Ecto neural progenitor cell (in vitro differentiated cells): ENCODE measurements around the gene TCP11L2.
A peak's percentile ranks its signal among the peaks of the same experiment; 100 is the strongest.
"Not testable (repeated sequence)": the region's sequence is repeated elsewhere in the genome, so short reads cannot be mapped to it uniquely, and the experiment has no call there.

ENCODE experiments used
- DNase-seq: peaks from one replicate; pipeline ENCODE4 v3.0.0-alpha.2; 2018; ENCODE audit warnings: low spot score

TCP11L2 gene

GRCh38 chr12:106284358-106285105 lies 18.0 kb upstream of the TCP11L2 start:
- DNase-seq = no peak

GRCh38 chr12:106285982-106286381 lies 16.6 kb upstream of the TCP11L2 start:
- no peak for DNase-seq

DNA sequence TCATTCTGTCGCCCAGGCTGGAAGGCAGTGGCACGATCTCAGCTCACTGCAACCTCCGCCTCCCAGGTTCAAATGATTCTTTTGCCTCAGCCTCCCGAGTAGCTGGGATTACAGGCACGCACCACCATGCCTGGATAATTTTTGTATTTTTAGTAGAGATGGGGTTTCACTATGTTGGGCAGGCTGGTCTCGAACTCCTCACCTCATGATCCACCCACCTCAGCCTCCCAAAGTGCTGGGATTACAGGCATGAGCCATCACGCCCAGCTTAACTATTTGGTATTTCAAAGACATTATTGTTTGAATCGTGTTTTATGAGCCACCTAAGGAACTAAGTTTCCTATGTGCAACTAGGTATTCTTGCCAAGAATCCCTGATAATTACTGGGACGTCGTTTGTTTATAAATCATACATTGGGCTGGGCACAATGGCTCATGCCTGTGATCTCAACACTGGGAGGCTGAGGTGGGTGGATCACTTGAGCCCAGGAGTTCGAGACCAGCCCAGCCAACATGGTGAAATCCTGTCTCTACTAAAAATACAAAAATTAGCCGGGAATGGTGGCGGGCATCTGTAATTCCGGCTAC lies 15.9 kb upstream of the TCP11L2 start:
- not testable (repeated sequence) for DNase-seq

DNA sequence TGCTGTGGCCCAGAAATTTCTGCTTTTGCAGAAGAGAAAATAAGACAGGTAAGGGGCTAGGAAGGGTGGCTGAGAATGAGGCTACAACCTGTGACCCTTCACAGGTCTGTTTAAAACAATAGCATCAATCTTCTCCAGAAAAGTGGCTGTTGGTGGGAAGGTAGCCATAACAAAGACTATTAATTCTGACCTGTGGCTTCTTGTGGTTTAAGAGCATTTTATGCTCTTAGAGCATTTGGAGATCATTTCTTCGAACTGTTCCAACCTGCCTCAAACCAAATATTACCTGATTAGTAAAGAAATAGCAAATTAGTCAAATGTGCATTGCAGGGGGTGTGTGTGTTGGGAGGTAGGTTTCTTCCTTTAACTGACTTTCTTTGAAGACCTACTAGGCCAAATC lies 15.2 kb upstream of the TCP11L2 start:
- no peak for DNase-seq

- no peak for DNase-seq
Observed at GRCh38 chr12:106288101-106288493, 14.4 kb upstream of the TCP11L2 start.

DNA sequence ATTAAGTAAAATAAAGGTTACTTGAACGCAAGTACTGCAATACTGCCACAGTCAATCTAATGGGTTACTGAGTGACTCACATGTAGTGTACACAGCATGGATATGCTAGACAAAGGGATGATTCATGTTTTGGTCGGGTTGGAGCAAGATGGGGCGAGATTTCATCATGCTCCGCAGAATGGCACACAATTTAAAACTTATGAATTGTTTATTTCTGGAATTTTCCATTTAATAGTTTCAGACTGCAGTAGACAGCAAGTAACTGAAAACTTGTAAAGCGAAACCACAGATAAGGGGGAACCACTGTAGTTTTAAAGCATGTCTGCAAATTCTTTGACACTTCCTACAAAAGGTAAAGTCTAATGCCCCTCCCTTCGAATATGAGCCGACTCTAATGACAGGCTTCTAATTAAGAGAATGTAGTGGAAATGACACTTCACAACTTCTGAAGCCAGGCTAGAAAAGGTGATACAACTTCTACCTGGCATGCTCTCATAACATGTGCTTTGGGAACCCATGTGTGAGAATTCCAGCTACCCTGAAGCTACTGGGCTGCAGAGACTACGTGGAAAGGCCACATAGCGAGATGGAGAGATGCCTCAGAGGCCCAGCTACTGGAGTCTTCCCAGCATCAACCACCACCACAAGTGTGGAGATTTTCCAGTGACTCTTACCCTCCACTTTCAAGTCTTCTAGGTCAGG lies 13.9 kb upstream of the TCP11L2 start:
- DNase-seq = no peak

DNA sequence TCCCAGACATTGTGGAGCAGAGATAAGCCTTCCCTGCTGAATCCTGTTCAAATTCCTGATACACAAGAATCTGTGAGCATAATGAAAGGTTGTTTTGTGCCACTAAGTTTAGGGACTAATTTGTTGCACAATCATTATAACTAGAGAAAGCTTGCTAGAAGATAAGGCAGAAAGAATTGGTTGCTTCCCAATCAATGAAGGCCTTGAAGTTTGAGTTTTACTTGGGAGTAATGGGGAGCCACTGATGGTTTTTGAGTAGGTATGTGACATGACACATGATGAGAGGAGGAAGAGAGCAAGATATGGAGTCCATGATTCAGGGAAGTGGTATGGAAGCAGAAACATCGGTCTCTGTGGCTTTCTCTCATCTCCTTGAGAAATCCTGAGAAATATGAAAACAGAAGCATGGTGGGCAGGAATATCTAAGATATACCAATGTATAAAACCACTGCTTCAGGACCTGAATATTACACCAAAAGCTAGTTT lies 13.3 kb upstream of the TCP11L2 start:
- no peak for DNase-seq

DNA sequence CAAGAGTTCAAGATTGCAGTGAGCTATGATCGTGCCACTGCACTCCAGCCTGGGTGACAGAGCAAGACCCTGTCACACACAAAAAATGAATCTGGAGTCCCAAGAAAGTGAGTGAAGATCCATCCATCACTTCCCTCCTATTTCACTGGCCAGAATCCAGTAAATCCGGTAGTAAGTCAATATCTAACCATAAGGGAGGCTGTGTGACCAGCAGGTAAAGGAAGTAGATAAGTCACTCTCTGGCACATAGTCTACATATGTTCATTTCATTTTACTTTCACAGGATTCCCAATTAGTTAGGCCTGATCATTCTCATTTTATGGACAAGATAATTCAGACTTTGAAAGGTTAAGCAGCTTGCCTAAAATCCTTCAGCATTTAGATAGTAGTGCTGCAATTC lies 11.9 kb upstream of the TCP11L2 start:
- no peak for DNase-seq

DNA sequence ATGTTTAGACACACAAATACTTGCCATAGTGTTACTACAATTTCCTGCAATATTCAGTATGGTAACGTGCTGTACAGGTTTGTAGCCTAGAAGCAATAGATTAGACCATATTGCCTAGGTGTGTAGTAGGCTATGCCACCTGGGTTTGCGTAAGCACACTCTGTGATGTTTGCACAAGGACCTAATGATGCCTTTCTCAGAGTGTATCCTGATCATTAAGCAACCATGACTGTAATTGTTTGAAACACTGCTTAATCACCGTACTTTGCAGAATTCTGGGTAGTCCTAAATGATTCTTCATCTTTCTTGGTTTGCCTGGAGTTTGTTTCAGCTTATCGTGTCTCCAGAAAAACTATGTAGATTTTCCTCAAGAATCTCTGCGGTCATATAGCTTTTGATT lies 11.2 kb upstream of the TCP11L2 start:
- no peak for DNase-seq

DNA sequence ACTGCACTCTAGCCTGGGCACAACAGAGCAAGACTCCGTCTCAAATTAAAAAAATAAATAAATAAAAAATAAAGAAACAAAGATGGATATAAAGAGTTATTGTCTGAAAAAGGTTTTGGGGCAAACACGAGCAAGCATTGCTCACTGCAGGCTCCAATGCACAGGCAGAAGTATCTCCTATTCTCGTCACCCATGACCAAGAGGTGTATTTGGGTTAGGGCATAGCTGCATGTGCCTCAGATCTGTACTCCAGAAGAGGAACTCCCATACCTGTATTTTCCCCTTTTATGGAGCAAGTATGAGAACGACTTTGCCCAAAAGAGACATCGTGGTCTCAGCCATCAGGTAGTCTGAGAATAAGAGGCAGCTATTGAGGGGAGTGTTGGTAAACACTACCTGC lies 10.2 kb upstream of the TCP11L2 start:
- no peak for DNase-seq

DNA sequence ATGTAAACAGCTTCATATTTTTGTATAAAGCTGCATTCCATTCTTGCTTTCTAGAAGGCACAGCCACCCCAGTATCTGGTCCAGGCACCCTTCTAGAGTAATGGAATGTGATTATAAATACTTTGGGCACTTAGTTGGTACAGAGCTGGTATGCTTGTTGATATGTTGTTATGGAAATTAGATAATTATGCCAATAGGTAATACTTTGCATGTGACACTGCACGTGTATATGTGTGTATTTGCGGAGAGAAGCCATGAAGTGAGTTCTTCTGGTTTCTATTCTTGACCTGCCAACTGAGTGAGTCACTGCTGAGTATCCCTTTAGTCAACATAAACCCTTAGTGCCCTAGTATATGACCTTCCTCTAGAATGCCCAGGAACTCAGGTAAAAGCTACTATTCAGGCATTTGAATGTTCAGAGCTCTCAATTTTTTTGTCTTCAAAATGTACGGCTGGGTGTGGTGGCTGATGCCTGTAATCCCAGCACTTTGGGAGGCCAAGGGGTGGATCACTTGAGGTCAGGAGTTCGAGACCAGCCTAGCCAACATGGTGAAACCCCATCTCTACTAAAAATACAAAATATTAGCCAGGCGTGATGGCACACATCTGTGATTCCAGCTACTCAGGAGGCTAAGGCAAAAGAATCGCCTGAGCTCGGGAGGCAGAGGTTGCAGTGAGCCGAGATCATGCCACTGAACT lies 6.2 kb upstream of the TCP11L2 start:
- DNase-seq = no peak

- DNase-seq = no peak
Observed at GRCh38 chr12:106297075-106297474, 5.5 kb upstream of the TCP11L2 start.

GRCh38 chr12:106297681-106298080 lies 4.9 kb upstream of the TCP11L2 start:
- DNase-seq = no peak

DNA sequence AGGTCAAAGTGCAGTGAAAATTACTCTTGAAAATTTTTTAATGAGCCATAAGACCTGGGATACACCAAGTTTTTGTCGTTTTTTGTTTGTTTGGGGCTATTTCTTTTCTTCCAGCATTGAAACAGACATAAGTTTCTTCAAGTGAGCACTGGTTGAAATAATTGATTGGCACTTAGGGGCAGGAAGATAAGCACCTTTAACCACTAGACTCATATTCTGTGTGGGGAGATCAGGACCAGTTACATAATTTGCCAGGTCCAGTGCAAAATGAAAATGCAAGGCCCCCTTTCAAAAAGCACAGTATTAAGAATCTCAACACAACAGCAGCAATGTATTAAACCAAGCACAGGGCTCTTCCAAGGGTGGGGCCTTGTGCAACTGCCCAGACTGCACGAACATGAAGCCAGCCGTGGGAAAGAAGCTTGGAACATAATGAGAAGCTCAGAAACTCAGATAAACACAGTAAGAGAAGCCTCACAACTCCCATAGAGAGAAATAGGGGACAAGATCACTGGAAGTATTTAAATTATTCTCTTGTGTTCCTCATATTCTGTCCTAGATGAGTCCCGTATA lies 3.2 kb upstream of the TCP11L2 start:
- DNase-seq = no peak

DNA sequence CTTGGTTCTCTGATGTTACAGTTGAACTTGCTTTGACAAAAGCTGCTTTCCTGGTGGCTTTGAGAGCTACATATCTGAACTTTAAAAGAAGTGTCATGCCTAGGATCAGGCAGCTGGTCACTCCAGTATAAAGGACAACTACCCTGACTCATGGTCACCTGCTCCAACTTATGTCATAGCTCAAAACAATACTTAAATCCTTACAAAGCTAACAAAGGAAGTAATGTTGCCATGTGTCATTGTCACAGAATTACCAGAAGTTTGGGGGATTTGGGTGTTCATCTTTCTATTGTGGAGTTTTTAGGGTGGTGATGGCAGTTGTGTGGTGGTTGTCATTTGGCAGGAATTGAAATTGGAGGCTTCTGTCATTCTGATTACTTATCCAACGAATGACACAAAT lies 1.8 kb upstream of the TCP11L2 start:
- DNase-seq = no peak

DNA sequence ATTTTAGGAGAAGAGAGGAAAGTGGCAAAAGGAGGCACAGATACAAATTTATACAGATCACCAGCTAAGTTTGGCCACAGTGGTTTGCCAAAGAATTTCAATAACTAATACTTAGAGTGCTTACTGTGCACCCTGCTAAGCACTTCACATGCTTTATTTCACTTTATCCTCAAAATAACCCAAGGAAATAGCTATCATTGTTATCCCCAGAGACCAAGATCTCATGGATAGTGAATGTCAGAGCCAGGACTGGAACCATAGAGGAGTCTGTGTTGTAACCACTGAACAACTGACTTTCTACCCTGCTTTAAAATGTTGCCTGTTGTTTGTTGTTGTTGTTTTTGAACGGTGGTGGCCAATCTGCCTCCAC lies 1.3 kb upstream of the TCP11L2 start:
- DNase-seq = no peak

DNA sequence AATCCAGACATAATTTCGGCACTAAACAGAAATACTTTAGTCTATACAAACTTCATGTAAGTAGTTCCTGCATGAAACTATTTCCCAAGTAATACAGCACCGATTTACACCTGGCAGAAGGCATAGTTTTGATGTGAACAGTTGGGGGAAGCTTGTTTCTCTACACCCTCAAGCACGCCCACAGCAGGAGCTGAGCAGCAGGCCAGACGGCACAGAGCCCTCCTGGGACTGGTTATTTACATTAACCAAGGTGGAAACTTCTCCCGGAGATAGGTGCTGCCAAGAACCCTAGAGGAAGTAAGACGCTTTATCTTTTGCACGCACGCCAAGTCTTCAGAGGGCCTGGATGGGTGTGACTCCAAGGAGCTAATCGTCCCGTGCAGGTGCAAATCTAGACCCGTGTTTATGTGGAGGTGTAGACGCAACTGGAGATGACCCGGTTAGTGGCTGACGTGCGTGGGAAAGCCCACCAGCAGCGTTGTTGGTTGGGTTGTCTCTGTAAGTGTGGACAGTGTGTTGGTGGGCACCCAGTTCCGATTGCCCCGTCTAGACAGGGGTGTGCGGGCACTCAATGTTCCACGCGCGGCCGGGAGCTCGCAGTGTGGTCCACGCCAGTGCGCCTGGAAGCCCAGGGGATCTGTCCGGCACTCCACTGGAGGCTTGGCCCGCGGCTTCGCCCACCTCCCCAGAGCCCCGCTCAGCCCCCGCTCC lies 767 bp upstream of the TCP11L2 start:
- peak; percentile 73 for DNase-seq

DNA sequence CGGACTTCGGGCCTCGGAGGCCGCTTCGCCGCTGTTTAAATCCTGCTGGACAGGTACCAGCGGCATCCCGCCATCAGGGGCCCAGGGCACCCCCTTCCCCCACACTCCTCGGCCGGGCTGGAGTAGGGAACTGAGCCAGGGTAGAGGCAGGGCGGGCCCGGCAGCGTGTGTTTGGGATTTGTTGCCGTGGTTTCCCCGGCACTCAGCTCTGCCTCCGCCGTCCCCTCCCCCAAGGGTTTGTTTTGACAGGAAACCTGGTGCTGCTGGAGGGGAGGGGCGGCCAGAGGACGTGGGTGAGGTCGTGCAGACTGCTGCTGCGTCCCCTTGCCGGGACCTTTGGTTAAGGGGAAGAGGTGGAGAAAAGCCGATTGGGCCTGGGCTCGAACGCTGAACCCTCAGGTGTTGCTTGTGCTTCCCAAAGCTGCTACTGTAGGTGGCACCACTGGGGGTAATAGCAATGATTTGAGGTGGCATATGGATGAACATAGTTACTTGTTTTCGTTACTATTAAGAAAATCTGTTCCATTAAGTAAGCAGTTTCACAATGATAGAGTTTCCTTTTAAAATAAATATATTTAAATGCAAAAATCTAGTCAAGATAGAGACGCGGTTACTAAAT lies 778 bp downstream of the TCP11L2 start:
- peak; percentile 95 for DNase-seq

DNA sequence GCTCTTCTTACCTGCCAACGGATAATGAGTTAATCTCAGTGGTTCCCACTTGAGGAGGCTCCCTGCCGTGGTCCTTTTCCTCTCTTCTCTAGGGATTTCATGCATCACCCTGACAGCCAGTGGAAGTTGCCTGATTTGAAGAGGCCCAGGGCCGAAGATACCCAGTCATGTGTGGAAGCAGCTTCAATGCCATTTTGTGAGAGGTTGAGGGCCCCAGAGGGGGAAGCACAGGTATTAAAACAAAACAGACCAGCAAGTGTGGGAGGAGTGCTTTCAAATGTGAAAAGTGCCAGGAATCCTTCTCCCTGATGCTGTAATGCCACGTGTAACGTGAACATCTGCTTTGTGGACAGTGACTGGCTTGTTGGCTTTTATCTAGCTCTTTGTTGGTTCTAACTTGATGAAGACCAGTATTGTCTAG lies 1.5 kb downstream of the TCP11L2 start:
- no peak for DNase-seq

DNA sequence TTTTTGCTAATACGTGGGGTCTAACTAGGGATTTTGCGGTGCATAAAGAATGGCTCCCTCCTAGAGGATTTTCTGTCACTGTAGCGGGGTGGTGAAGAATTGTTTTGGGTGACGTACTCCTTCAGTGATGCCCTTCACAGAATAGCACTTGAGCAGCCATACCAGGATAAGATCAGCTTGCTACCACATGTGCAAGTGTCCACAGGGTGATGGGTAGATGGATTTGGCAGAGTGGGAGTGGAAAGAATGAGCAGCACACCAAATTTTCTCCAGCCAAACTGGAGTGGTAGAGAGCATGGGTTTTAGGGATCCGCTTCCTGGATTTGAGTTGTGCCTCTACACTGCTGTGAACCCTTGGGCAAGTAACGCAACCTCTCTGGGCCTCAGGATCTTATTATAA lies 2.3 kb downstream of the TCP11L2 start:
- DNase-seq = no peak

DNA sequence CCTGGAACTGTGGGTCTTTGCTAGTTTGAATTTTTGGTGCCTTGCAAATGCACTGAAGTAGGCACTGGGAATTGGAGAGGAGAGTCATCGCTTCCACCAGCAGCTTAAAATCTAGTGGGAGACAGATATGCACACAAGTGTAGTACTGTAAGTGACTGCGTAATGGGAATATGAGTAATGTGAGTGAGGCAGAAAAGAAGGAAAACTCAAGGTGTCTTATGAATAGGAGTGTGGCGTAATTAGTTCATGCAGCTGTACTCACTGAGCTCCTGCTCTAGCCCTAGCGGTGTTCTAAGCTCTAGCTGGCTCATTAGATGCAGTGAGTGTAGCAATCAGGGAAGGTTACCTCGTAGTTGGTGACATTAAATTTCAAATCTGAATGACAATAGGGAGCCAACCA lies 2.8 kb downstream of the TCP11L2 start:
- no peak for DNase-seq
